Astrocyte (in vitro differentiated cells and primary cell): ENCODE results near the gene HSD17B14.

Experiments
- CTCF ChIP-seq: IDR thresholded peaks from 2 replicates; pipeline ENCODE4 v1.5.1; 2011; ENCODE audit warnings: low read depth, mild to moderate bottlenecking, inconsistent platforms, low read length, moderate library complexity; ENCODE audit not compliant: insufficient read depth
- EZH2 ChIP-seq: IDR thresholded peaks from 2 replicates; pipeline ENCODE4 v1.6.1; 2012; ENCODE audit warnings: mild to moderate bottlenecking, low read length, inconsistent platforms; ENCODE audit not compliant: insufficient read depth

- no peak for TF ChIP-seq CTCF
- TF ChIP-seq EZH2, result no peak
Observed at GRCh38 chr19:48854103-48854502, 17.8 kb upstream of the HSD17B14 start.
